Measurements from ENCODE around the gene CDH23.
A peak's percentile ranks its signal among the peaks of the same experiment; 100 is the strongest.

CDH23 gene

DNA sequence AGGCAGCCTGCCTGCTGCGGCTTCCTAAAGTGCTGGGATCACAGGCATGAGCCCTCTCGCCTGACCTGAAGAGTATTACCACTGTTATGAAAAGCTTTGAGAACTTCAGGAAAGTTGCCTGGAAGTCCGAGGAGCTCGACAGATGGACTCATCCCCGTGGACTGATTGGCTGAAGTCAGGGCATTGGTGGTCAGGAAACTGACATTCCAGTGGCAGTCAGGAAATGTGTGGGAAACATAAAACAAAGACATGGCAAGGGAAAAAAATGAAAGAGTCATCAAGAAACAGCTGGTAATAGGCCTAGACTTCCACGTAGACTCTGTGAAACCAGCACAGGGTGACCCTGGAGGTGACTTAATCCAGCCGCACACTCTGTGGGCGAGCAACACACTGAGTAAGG, 123.3 kb downstream of the CDH23 start:
- TF ChIP-seq, protein P1, sequence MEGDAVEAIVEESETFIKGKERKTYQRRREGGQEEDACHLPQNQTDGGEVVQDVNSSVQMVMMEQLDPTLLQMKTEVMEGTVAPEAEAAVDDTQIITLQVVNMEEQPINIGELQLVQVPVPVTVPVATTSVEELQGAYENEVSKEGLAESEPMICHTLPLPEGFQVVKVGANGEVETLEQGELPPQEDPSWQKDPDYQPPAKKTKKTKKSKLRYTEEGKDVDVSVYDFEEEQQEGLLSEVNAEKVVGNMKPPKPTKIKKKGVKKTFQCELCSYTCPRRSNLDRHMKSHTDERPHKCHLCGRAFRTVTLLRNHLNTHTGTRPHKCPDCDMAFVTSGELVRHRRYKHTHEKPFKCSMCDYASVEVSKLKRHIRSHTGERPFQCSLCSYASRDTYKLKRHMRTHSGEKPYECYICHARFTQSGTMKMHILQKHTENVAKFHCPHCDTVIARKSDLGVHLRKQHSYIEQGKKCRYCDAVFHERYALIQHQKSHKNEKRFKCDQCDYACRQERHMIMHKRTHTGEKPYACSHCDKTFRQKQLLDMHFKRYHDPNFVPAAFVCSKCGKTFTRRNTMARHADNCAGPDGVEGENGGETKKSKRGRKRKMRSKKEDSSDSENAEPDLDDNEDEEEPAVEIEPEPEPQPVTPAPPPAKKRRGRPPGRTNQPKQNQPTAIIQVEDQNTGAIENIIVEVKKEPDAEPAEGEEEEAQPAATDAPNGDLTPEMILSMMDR (IDR thresholded peaks at IDR 0.05; ENCODE audit: insufficient read depth, low read depth, low read length, missing control alignments) = no peak
- H3K4me3 ChIP-seq (ENCODE audit: low read length) = no peak overlapping the region
- no peak for DNase-seq (ENCODE audit: low read depth)

GRCh38 chr10:71521504-71522441, 125.1 kb downstream of the CDH23 start:
- TF ChIP-seq, protein P1 (IDR thresholded peaks at IDR 0.05; ENCODE audit: insufficient read depth, low read depth, low read length, missing control alignments) = no peak
- H3K4me3 ChIP-seq (ENCODE audit: low read length) = no peak overlapping the region
- DNase-seq (ENCODE audit: low read depth) = peak; percentile 58

DNA sequence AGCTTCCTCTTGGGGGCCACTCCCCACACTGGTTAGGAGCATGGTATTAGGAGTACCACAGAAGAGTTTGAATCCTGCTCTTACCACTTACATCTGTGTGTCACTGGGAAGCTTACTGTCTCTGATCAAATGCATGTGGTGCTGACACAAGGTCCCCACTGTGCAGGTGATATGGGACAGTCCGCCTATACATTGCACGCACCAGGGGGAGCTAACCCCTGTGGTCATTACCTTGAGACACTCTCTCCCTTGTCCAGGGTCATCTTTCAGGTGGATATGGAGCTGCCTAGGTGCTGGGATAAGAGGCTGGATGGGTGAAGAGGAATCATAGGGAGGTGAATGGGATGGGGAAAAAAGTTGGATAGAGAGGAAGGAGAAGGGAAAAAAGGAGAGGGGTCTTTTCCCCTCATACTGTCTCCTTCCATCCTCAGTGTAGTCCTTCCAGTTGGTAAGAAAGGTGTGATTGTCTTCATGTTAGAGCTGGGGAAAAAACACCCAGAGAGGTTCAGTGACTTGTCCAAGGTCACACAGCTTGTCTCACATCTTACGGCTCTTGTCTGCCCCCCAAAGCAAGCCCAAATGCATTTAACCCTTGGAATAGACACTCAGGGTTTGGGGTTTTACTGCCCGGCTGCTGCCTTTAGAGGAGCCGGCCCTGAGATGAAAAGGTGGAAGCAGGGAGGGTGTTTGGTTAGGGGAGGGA, 125.9 kb downstream of the CDH23 start:
- DNase-seq (ENCODE audit: low read depth) = no peak
- H3K4me3 ChIP-seq (ENCODE audit: low read length) = no peak overlapping the region
- TF ChIP-seq, protein P1 (IDR thresholded peaks at IDR 0.05; ENCODE audit: insufficient read depth, low read depth, low read length, missing control alignments) = no peak

DNA sequence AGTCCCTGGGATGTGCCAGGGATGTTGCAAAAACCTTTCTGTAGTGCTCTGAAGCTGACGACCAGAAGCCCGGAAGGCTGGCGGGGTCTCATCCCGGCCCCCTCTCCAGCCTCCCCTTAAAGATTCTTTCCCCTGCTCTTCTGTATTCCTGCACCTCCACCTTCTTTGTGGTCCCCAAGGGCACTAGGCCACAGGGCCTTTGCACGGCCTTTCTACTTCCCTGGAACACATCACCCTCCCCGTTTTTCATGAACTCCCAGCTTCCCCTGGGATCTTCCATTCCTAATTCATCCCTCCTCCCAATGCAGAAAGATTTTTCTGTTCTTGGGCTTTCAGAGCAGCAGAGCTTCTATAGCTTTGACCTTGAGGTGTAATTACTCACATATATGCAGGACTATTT, 127.0 kb downstream of the CDH23 start:
- DNase-seq (ENCODE audit: low read depth) = no peak
- H3K4me3 ChIP-seq (ENCODE audit: low read length) = no peak overlapping the region
- TF ChIP-seq, protein P1 (IDR thresholded peaks at IDR 0.05; ENCODE audit: insufficient read depth, low read depth, low read length, missing control alignments) = no peak

DNA sequence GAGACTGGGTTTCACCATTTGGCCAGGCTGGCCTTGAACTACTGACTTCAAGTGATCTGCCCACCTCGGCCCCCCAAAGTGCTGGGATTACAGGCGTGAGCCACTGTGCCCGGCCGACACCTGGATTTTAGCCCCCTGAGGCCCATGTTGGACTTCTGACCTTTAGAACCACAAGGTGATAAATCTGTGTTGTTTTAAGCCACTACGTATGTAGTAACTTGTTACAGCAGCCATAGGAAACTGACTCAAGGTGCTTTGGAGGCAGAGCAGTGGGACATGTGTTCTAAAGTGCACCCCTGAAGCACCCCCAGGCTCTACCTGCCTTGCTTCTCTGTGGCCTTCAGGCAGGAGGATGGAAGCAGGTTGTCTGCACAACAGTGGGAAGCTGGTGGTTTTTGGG, 128.4 kb downstream of the CDH23 start:
- TF ChIP-seq, protein P1 (IDR thresholded peaks at IDR 0.05; ENCODE audit: insufficient read depth, low read depth, low read length, missing control alignments) = no peak
- no peak for DNase-seq (ENCODE audit: low read depth)

GRCh38 chr10:71525721-71526120, 129.0 kb downstream of the CDH23 start:
- TF ChIP-seq, protein P1 (IDR thresholded peaks at IDR 0.05; ENCODE audit: insufficient read depth, low read depth, low read length, missing control alignments) = no peak
- no peak overlapping the region for H3K4me3 ChIP-seq (ENCODE audit: low read length)
- DNase-seq (ENCODE audit: low read depth) = no peak

More for the DNA sequence above, 128.4 kb downstream of the CDH23 start:
- no peak overlapping the region for H3K4me3 ChIP-seq (ENCODE audit: low read length)

Measured in epithelial cell of esophagus (primary cell).